ENCODE results near the gene TTC7B. TPM values are rescaled to one million over a fixed set of nuclear protein-coding genes. Genes with fewer than 3 reads are reported as not detected.

The TTC7B gene
- total and polyA plus RNA-seq, 2 of the 8 experiments (the other 6 are each of a cell fraction or from before 2014, with no cell fraction given): 23.7 to 34.0 TPM

GRCh38 chr14:90582166-90582565 lies 234.1 kb downstream of the TTC7B start (continued):
- TF ChIP-seq CHD7 (IDR thresholded peaks at IDR 0.05; ENCODE audit: insufficient replicate concordance, low read length): no peak
- no peak for TF ChIP-seq BRCA1 (IDR thresholded peaks at IDR 0.05; ENCODE audit: low read depth, low read length)
- TF ChIP-seq KDM4A (IDR thresholded peaks at IDR 0.05; ENCODE audit: low read depth, low read length, severe bottlenecking): no peak
- no peak for TF ChIP-seq BCL11A (IDR thresholded peaks at IDR 0.05; ENCODE audit: low read depth in 2 of 2, low read length in 2 of 2)
- no peak for TF ChIP-seq ZNF274 (IDR thresholded peaks at IDR 0.05; ENCODE audit: borderline replicate concordance, extremely low read depth, low read length)
- no peak for TF ChIP-seq CHD2 (IDR thresholded peaks at IDR 0.05; ENCODE audit: low read length)
- TF ChIP-seq, protein P1, sequence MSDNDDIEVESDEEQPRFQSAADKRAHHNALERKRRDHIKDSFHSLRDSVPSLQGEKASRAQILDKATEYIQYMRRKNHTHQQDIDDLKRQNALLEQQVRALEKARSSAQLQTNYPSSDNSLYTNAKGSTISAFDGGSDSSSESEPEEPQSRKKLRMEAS (IDR thresholded peaks at IDR 0.05): no peak
- TF ChIP-seq, protein P2, sequence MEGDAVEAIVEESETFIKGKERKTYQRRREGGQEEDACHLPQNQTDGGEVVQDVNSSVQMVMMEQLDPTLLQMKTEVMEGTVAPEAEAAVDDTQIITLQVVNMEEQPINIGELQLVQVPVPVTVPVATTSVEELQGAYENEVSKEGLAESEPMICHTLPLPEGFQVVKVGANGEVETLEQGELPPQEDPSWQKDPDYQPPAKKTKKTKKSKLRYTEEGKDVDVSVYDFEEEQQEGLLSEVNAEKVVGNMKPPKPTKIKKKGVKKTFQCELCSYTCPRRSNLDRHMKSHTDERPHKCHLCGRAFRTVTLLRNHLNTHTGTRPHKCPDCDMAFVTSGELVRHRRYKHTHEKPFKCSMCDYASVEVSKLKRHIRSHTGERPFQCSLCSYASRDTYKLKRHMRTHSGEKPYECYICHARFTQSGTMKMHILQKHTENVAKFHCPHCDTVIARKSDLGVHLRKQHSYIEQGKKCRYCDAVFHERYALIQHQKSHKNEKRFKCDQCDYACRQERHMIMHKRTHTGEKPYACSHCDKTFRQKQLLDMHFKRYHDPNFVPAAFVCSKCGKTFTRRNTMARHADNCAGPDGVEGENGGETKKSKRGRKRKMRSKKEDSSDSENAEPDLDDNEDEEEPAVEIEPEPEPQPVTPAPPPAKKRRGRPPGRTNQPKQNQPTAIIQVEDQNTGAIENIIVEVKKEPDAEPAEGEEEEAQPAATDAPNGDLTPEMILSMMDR (IDR thresholded peaks at IDR 0.05; ENCODE audit: control extremely low read depth in 1 of 3, insufficient read depth in 1 of 3, low read depth in 1 of 3, low read length in 3 of 3): no peak
- no peak for TF ChIP-seq RBBP5 (IDR thresholded peaks at IDR 0.05; ENCODE audit: borderline replicate concordance, low read depth, low read length)
